Activated gamma-delta T cell treated with Interleukin-2 at 50 U/mL for 16 hours (primary cell): Measurements from ENCODE around the gene GLTP.
"Not testable (repeated sequence)": the region's sequence is repeated elsewhere in the genome, so short reads cannot be mapped to it uniquely, and the experiment has no call there.

ENCODE experiments used
- DNase-seq: peaks from one replicate; pipeline ENCODE4 v3.0.0-alpha.2; 2020

GLTP gene

DNA sequence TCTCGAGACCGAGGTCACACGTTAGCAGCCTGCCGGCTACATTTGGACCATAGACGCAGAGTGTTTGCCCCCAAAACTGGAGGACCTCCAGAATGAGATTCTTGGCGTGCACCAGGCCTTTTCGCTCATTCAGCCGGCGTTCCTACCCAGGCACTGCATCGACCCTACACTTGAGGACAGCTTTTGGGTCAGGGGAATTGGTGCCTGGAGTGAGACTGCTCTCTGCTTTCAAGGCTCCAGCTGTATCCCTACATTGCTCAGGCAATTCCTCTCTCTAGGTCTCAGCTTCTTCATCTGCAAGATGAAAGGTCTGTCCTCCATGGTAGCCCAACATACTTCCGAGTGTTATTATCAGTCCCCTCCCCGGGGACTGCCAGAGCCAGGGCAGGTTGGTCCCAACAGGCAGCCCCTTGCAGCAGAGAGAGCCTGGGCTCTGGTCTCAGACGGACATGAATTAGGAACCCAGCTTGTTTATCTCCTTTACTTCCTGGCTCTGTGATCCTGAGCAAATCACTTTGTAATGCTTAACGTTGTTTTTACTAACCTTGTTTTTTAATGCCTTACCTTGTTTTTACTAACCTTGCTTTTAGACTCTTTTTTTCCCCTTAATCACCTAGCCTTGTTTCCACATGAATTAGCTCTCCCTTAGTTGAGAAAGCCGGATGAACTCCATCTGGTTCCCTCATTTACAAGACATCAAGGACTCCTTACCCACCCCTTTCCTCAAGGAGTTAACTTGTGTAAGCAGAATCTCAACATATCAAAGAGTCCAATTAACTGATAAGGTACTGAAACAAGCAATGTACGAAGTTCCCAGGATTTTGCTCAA, 20.6 kb upstream of the GLTP start:
- DNase-seq: no peak

DNA sequence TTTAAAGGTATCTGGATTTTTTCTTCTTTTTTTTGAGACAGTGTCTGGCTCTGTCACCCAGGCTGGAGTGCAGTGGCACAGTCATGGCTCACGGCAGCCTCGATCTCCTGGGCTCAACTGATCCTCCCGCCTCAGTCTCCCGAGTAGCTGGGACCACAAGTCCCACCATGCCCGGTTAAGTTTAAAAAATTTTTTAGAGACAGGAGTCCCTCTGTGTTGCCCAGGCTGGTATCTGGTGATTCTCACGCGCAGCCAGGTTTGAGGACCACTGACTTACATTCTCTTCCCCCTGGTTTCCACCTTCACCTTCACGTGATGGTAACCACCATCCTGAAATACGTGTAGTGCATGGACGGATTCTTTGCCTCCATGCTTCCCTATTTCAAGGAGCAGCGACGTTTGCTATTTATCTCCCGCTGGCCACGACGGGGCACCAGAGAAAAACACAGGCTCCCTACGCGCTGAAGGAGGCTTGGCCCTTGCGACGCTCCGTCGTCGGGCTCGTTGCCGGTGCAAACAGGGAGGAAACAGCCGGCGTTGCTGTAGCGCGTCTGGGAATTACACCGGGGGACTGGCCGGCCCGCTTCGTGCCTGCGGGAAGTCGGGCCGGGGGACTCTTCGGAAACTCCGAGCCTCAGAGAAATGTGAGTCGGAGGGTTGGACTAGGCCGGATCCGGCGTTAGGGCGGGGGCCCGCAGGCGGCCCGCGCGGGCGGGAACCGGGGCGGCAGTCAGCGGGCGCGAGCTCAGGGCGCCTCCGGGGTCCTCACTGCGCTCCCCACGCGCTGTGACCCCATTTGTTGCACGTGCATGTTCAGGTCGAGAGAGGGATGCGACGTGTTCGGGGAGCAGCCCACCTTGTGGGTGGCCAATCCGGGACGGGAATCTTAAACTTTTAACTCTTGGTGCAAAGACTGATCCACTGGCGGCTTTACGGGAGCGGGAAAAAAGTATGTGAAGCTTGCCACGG, 19.7 kb upstream of the GLTP start, which contains the start of gene TCHP:
TSS of gene TCHP (plus strand) at position 492 of the 969 bp plus-strand sequence. CDS start 2,753 bp downstream, outside the sequence.
- DNase-seq: peak; percentile 66

DNA sequence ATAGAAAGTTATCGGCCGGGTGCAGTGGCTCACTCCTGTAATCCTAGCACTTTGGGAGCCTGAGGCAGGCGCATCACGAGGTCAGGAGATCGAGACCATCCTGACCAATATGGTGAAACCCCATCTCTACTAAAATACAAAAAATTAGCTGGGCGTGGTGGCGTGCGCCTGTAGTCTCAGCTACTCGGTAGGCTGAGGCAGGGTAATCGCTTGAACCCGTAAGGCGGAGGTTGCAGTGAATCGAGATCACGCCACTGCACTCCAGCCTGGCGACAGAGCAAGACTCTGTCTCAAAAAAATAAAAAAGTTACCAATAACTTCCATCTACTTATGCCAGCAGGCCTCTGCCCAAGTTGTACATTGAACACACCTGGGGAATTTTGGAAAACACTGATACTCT, 19.0 kb upstream of the GLTP start:
- DNase-seq: not testable (repeated sequence)

DNA sequence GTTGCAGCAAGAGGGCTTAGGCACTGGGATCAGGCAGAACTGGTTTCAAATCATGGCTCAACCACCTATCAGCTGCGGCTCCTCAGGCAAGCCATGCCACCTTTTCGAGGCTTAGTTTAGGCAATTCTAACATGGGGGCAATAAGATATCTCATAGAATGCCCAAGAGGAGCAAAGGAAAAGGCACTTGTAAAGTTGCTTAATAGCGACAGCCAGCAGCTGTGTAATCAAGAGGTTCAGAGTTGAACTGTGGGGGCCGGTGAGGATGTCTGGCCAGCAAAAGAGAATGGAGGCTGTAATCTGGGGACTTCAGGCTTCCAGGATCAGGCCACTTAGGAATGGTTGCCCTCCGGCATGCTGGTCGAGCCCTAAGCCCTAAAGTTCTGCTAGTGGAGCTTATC, 16.7 kb upstream of the GLTP start:
- no peak for DNase-seq

DNA sequence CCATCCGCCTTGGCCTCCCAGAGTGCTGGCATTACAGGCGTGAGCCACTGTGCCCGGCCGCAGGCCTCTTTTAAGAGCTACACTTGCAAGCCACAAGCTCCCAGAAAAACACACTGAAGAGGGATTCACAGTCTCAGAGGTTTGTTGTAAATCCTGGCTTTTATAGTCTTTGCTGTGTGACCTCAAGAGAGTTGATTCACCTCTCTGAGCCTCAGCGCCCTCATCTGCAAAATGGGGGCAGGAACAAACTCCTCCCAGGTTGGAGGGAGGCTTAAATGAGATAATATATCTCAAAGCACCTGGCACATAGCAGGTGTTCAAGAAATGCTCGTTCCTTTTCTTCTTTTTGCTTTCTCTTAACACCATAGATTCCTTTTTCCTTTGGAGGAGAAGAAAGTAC, 15.8 kb upstream of the GLTP start:
- no peak for DNase-seq

DNA sequence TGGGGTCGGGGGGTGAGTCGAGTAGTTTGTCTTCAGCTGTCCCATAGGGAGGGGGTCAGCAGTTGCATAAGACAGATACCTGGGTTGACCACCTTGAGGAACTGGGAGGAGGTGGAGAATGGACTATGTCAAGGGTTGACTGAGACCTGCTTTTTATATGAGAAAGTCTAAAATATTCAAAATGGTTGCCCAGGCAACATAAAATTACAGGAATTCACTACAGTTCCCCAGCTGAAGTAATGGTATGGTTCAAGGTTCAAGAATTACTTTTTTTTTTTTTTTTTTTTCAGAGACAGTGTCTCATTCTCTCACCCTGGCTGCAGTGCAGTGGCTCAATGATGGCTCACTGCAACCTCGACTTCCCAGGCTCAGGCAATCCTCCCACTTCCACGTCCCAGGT, 14.6 kb upstream of the GLTP start:
- DNase-seq: no peak

DNA sequence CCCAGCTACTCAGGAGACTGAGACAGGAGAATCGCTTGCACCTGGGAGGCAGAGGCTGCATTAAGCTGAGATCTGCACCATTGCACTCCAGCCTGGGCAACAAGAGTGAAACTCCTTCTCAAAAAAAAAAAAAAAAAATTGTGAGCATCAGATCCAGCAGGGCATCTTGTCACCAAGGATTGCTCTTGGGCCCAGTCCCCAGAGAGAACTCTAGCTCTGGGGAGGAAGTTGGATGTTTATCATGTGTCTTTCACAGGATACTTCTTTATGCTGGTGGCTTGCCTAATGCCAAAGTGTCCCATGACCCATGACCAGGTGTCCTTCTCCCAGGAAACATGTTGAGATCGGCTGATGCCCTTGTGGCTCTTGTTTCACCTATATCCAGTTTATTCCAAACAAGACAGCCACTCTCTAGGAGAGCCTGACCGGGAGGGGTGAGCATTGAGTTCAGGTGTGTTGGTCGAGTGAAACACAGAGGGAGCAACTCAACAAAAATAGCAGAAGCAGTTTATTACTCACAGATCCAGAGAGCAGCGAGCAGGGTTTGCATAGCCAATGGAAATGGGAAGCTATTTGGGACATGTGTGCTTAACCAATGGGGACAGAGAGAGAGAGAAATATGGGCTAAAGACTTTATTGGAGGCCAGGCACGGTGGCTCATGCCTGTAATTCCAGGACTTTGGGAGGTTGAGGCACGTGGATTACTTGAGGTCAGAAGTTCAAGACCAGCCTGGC, 13.1 kb upstream of the GLTP start:
- DNase-seq: no peak

DNA sequence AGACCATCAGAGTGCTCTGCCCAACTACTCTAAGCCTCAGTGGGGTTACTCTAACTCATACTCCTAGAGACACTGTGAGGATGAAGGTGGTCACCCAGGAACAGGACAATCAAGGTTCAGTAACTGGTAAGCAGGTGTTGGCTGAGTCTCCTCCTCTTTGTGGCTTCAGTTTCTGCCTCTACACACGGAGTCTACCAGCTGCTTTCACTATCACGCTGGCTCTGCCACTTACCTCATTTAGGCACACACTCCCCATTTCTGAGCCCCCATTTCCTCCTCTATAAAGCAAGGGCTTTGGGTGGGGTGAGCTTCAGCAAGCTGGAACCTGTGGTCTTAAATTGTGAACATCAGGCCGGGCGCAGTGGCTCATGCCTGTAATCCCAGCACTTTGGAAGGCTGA, 12.4 kb upstream of the GLTP start:
- peak; percentile 21 for DNase-seq

DNA sequence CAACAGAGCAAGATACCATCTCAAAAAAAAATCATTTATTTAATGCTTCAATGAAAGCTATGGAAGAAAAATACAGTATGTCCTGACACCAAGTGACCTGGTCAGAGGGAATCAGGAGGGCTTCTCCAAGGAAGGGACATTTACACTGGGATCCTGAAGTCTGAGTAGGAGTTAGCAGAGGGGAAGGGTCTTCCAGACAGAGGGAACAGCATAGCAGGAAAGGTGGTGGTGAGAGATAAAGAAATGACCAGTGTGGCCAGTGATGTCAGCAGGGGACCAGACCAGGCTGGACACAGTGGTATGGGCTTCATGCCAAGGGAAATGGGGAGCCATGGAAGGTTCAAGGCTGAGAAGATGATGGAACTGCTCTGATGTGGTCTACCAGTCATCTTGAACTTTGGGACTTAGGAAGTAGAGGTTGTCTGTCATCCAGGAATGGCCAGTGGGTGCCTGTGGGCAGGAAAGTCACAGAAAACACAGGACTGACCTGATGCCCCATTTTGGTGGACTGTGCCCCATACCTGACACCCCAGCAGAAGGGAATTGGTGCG, 11.9 kb upstream of the GLTP start:
- DNase-seq: no peak

DNA sequence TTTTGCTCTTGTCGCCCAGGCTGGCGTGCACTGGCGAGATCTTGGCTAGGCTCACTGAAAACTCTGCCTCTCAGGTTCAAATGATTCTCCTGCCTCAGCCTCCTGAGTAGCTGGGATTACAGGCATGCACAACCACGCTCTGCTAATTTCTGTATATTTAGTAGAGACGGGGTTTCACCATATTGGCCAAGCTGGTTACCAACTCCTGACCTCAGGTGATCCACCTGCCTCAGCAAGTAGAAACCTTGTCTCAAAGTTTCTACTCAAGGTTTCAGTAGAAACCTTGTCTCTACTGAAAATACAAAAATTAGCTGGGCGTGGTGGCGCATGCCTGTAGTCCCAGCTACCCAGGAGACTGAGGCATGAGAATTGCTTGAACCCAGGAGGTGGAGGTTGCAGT, 11.4 kb upstream of the GLTP start:
- DNase-seq: not testable (repeated sequence)

DNA sequence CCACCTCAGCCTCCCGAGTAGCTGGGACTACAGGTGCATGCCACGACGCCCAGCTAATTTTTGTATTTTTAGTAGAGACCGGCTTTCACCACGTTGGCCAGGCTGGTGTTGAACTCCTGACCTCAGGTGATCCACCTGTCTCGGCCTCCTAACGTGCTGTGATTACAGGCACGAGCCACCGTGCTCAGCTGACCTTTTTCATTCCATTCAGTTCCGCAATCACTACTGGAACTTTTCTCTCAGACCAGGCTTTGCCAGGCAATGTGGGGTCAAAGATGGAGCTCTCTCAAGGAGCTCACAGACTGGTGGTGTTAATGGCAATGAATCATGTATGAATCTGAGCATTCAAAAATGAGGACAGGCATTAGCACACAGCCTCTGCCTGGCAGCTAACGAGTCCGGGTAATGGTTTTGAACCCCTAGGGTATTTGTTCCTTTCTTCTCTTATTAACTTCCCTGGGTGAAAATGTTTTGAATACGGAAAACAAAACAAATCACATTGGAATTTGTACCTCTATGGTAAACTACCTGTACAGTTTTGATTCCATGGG, 10.4 kb upstream of the GLTP start:
- DNase-seq: no peak

DNA sequence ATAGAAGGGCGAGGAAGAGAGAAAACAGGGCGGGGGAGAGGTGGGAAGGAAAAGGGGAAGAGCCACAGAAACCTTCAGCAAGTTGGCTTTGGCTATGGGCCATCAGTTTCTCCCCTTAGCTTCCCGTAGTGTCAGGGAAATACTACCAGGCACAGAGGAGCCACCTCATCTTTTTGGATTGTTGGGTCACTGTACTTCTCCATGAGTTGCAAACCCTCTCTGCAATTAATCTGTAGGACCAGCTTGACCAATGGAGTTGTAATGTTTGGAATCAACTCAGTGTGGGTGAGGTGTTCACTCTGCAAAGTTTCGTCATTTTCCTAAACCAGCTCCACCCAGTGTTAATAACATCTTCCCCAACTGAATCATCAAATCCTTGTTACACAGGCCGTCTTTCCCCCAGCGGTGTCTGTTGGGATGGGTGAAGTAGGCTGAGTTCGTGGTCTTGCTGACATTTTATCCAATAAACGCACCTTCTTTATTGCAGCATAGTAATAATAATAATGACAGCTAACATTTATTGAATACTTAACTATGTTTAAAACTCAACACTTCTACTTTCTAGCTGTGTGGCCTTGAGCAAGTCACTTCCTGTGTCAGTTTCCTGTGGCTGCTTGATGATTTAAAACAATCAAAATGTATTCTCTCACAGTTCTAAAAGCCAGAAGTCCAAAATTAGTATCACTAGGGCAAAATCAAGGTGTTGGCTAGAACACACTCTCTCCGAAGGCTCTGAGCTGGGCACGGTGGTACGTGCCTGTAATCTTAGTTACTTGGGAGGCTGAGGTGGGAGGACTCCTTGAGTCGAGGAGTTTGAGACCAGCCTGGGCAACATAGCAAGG, 8.1 kb upstream of the GLTP start:
- DNase-seq: no peak

DNA sequence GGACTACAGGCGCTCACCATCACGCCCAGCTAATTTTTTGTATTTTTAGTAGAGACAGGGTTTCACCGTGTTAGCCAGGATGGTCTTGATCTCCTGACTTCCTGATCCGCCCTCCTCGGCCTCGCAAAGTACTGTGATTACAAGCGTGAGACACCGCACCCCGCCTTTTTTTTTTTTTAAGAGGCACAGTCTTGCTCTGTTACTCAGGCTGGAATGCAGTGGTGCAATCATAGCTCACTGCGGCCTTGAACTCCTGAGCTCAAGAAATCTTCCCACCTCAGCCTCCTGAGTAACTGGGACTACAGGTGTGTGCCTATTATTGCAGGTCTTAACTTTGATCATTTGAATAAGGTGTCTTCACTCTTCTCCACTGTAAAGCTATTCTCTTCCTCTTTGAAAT, 5.3 kb upstream of the GLTP start:
- DNase-seq: no peak

DNA sequence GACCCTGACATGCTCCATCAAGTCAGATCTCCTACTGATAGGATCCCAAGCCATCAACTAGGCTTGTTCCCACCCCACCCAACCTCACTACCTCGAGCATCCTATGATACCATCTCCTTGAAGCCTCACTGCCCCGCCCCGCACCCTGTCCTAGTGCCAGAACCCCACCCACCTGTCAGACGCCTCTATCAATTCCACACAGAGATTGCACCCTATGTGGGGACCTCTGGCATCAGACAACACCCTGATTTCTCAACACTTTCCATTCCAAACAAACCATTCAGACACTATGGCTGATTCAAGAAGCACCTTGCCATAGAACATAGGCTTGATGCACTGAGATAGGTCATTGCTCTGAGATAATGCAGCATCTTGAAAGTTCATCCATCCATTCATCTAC, 3.1 kb upstream of the GLTP start:
- no peak for DNase-seq

DNA sequence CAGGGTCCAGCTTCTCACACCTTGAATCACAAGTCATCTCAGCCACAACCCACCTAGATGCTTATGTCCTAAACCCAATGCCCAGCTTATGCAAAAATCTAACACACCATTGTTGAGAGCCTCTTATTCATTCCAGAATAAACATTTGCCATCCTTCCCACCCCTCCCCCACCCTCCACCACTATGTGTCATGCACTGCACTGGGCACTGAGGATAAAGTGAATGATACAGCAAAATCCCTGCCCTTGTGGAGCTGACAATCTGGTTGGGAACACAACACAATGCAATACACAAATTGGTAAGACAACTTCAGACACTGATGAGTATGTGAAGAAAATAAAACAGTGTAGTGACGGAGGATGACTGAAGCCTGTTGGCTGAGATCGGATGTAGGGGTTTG, 1.4 kb upstream of the GLTP start:
- no peak for DNase-seq

DNA sequence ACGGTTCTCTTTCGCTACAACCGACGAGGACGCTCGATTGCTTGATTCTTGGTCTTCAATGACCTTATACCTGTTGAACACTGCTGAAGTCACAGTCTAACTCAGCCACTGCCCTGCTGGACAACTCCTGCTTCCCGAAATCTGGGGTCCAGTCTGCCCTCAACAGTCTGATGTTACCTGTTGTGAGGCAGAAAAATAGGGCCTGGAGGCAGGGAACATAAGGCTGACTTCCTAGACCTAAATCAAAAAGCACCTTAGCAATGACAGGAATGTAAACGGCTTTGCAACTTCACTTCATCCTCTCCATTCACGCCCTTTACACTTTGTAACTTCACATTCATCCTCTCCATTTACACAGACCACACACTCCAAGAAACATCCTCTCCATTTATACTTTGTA, 597 bp upstream of the GLTP start:
- DNase-seq: no peak

DNA sequence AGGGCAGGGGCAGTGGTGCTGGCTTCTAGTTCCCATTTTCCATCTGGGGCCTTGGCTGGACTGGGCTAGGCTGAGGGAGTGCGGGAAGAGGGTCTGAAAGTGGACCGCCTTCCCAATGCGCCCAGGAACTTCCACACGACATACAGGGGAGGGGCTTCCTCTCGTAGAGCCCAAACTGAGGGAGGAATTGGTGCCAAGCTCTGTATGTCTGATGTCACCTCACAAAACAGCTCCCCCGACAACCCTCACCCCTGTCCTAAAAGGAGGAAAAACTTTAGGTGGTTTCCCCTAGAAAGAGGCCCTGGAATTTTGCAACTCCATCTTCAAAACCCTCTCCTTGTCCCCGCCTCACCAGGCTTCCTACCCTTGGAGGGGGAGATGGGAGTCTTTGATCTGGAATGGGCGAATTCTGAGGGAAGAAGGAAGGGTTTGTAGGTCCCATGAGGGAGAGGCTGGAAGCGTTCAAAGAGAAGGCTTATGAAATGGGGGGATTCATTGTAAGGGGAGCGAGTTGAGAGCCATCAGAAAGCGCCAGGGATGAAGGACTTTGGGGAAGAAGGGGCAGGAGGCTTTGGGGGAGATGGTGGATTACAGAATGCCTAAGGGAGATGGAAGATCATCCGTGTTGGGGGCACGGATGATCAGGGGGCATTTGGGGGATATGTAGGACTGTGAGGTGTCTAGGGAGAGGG, 844 bp downstream of the GLTP start:
- no peak for DNase-seq

DNA sequence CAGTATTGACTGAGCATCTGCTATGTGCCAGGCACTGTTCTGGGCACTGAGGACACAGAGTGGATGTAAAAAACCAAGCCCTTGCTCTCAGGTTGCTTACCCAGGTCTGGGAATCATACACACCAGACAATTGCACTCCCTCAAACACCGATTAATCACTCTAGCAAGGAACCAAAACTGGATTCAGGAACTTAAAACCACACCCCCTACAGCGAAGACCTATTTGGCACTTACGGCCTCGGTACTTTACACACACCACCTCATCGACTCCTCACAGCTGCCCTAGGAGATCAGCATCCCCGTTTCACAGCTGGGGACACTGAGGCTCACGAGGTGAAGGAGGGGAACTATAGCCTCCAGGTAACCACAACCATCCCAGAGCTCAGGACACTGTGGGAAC, 1.6 kb downstream of the GLTP start:
- no peak for DNase-seq

DNA sequence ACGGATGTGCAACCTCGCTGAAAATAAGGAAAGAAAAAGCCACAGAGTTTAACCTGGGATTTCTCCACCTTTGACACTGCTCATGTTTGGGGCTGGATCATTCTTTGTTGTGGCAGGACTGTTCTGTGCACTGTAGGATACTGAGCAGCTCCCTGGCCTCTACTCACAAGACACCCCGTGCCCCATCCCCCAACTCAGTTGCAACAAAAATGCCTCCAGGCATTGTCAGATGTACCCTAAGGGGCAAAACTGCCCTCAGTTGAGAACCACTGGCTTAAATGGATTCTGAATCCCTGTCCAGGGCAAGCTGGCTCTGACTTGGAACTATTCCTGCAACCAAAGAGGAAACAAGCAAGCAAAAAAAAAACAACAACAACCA, 2.1 kb downstream of the GLTP start:
- no peak for DNase-seq

DNA sequence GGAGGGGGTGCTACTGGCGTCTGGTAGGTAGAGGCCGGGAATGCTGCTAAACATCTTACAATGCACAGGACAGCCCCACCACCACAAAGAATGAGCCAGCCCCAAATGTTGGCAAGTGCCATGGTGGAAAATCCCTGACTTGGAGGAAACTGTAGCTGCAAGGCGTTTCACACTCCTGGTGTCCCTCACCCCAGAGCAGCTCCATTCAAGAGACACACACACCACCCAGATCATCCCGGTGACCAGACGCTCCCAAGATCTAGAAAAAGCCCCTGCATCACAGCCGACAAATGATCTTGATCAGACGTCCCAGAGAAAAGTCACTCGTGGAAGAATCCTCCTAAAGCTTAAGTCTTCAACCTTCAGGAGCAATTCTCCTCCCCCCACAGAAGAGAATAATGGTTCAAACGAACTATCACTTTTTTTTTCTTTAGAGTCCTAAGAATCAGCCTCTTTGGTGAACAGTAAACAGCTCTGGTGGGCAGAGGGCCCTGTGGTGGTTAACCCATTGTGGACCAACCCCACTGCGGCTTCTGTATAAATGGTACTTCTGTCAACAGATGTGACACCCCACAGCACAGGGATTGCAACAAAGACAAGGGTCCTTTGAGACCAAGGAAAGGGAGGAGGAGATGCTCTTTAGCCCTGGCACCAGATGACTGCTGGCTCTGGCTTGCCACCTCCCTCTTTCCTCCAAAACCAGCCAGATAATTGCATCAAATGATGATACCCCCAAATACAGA, 2.7 kb downstream of the GLTP start:
- no peak for DNase-seq
